ENCODE data around the gene RAB21. TPM values are rescaled to one million over a fixed set of nuclear protein-coding genes. Genes with fewer than 3 reads are reported as not detected.

Gene RAB21
- total RNA-seq, 2 donors from 2014 or later: 47.6 to 51.2 TPM

GRCh38 chr12:71838676-71839075 lies 84.0 kb downstream of the RAB21 start:
- Mint-ChIP-seq H3K4me1 (peaks cover 9% of the 10 kb centered on the region), H3K4me3 (peak overlapping the region; percentile 78)
- no peaks in the 10 kb centered on the region for H3K9me3 ChIP-seq (ENCODE audit: control insufficient read depth, low read length)

GRCh38 chr12:71840231-71840847 lies 85.7 kb downstream of the RAB21 start:
- Histone ChIP-seq H3K9ac (ENCODE audit: extremely low read depth, low read length, poor library complexity, severe bottlenecking) (peak overlapping the region; percentile 92), H3K36me3 (ENCODE audit: control insufficient read depth, insufficient read depth, low read length) (no peaks in the 10 kb centered on the region), H3K27ac (ENCODE audit: low read depth, low read length) (peak overlapping the region; percentile 80), H3K4me1 (ENCODE audit: control insufficient read depth, insufficient read depth, low read length) (no peaks in the 10 kb centered on the region), H3K27me3 (ENCODE audit: control insufficient read depth, insufficient read depth, low read length, poor library complexity, severe bottlenecking) (peaks cover 10% of the 10 kb centered on the region), H3K9me3 (ENCODE audit: control insufficient read depth, low read length) (no peaks in the 10 kb centered on the region), H3K4me3 (ENCODE audit: low read length) (peak overlapping the region; percentile 92)
- peak overlapping the region; percentile 78 for H3K4me3 Mint-ChIP-seq
- no peak for TF ChIP-seq CTCF (conservative IDR thresholded peaks at IDR 0.05)
- peaks cover 9% of the 10 kb centered on the region for H3K4me1 Mint-ChIP-seq
- no peaks in the 10 kb centered on the region for H3K27me3 Mint-ChIP-seq (ENCODE audit: insufficient read depth)
- H3K36me3 Mint-ChIP-seq (ENCODE audit: low read depth): peaks cover 3% of the 10 kb centered on the region
- peak overlapping the region; percentile 97 for H3K27ac Mint-ChIP-seq
- no peak for DNase-seq
- H3K9me3 Mint-ChIP-seq: no peaks in the 10 kb centered on the region
- 3 to 7% methylated on average over 17 to 20 of the region's 20 CpGs for WGBS, 2 experiments (ENCODE audit: insufficient coverage in 1 of 2, insufficient read length in 1 of 2)

More at GRCh38 chr12:71838676-71839075, 84.0 kb downstream of the RAB21 start:
- H3K27me3 Mint-ChIP-seq (ENCODE audit: insufficient read depth): no peaks in the 10 kb centered on the region
- Histone ChIP-seq H3K4me1 (ENCODE audit: control insufficient read depth, insufficient read depth, low read length) (no peaks in the 10 kb centered on the region), H3K4me3 (ENCODE audit: low read length) (peak overlapping the region; percentile 92), H3K9ac (ENCODE audit: extremely low read depth, low read length, poor library complexity, severe bottlenecking) (no peak overlapping the region), H3K27ac (ENCODE audit: low read depth, low read length) (no peak overlapping the region), H3K36me3 (ENCODE audit: control insufficient read depth, insufficient read depth, low read length) (no peaks in the 10 kb centered on the region), H3K27me3 (ENCODE audit: control insufficient read depth, insufficient read depth, low read length, poor library complexity, severe bottlenecking) (peaks cover 12% of the 10 kb centered on the region)
- WGBS, 2 experiments (ENCODE audit: insufficient coverage in 1 of 2, insufficient read length in 1 of 2): 85 to 94% methylated on average over 4 to 6 of the region's 6 CpGs
- no peak for TF ChIP-seq CTCF (conservative IDR thresholded peaks at IDR 0.05)
- DNase-seq: no peak
- H3K9me3 Mint-ChIP-seq: no peaks in the 10 kb centered on the region
- H3K36me3 Mint-ChIP-seq (ENCODE audit: low read depth): peaks cover 3% of the 10 kb centered on the region
- no peak overlapping the region for H3K27ac Mint-ChIP-seq

- no peak overlapping the region for H3K27ac ChIP-seq (ENCODE audit: low read depth, low read length)
- H3K4me3 Mint-ChIP-seq: no peak overlapping the region
- H3K36me3 ChIP-seq (ENCODE audit: control insufficient read depth, insufficient read depth, low read length): peaks cover 11% of the 10 kb centered on the region
- H3K9ac ChIP-seq (ENCODE audit: extremely low read depth, low read length, poor library complexity, severe bottlenecking): no peak overlapping the region
- peaks cover 7% of the 10 kb centered on the region for H3K9me3 Mint-ChIP-seq
- peaks cover 2% of the 10 kb centered on the region for H3K4me1 Mint-ChIP-seq
- 83 to 94% methylated on average over 1 to 3 of the region's 3 CpGs for WGBS, 2 experiments (ENCODE audit: insufficient coverage in 1 of 2, insufficient read length in 1 of 2)
- H3K36me3 Mint-ChIP-seq (ENCODE audit: low read depth): peaks cover 17% of the 10 kb centered on the region
- H3K4me1 ChIP-seq (ENCODE audit: control insufficient read depth, insufficient read depth, low read length): no peaks in the 10 kb centered on the region
- H3K4me3 ChIP-seq (ENCODE audit: low read length): no peak overlapping the region
- H3K9me3 ChIP-seq (ENCODE audit: control insufficient read depth, low read length): peaks cover 23% of the 10 kb centered on the region
- DNase-seq: no peak
- H3K27me3 ChIP-seq (ENCODE audit: control insufficient read depth, insufficient read depth, low read length, poor library complexity, severe bottlenecking): no peaks in the 10 kb centered on the region
- TF ChIP-seq CTCF (conservative IDR thresholded peaks at IDR 0.05): peak; percentile 74
- no peaks in the 10 kb centered on the region for H3K27me3 Mint-ChIP-seq (ENCODE audit: insufficient read depth)
- H3K27ac Mint-ChIP-seq: no peak overlapping the region
These were observed 91.8 kb downstream of the RAB21 start for GRCh38 chr12:71846322-71846940.
